Left ventricle myocardium inferior (tissue), 1 donor: ENCODE data around the gene ESYT1. TPM values are rescaled to one million over a fixed set of nuclear protein-coding genes. Genes with fewer than 3 reads are reported as not detected.

Experiments used
- DNase-seq: peaks from one replicate; pipeline ENCODE4 v3.0.0-alpha.2; 2020
- H3K27ac ChIP-seq: fragments of 200-600 bp; replicated peaks from 2 replicates; pipeline ENCODE4 v1.8.0; 2021
- H3K27me3 ChIP-seq: fragments of 200-600 bp; 2 replicates; pipeline ENCODE4 v1.8.0; 2021; ENCODE audit warnings: low read depth
- H3K36me3 ChIP-seq: fragments of 200-600 bp; 2 replicates; pipeline ENCODE4 v1.8.0; 2021
- H3K4me1 ChIP-seq: fragments of 200-600 bp; 2 replicates; pipeline ENCODE4 v1.8.0; 2021
- H3K4me3 ChIP-seq: fragments of 200-600 bp; 2 replicates; pipeline ENCODE4 v1.8.0; 2021; ENCODE audit warnings: mild to moderate bottlenecking, moderate library complexity
- H3K9me3 ChIP-seq: fragments of 200-600 bp; replicated peaks from 2 replicates; pipeline ENCODE4 v1.8.0; 2021
- CTCF ChIP-seq: fragments of 200-600 bp; IDR thresholded peaks from 2 replicates; pipeline ENCODE4 v1.8.0; 2021; ENCODE audit warnings: antibody characterized with exemption, mild to moderate bottlenecking, borderline replicate concordance
- intact Hi-C: fragments of 100-400 bp; cut with micrococcal nuclease; formaldehyde crosslinking; loops from one replicate; pipeline ENCODE4 v1.11.0; 2022
- total RNA-seq: library from RNA; stranded (reverse); fragmentation: NEBNext Ultra II Directional; extraction: Animal tissue kit (Norgen Biotek cat#: 25700); gene quantifications from one replicate; pipeline ENCODE4 v1.2.1, GENCODE V29; 2021
- donor health status: DM: no; HTN: yes; CAD: no; lungs with severe emphysema.

The ESYT1 gene
- total RNA-seq, 1 donor from 2014 or later, result 23.2 TPM

- no peaks in the 10 kb centered on the region for H3K9me3 ChIP-seq
- peak; percentile 87 for DNase-seq
- peaks cover 36% of the 10 kb centered on the region for H3K4me1 ChIP-seq
- peak within 1 kb of the TSS; percentile 87 for H3K27ac ChIP-seq
- H3K4me3 ChIP-seq, result peak within 1 kb of the TSS; percentile 94
- peak; percentile 77 for TF ChIP-seq CTCF
- intact Hi-C loops, result no loop called here
- H3K27me3 ChIP-seq, result no peaks in the 10 kb centered on the region
- H3K36me3 ChIP-seq, result peaks cover 27% of the 10 kb centered on the region
These were observed 61.2 kb downstream of the ESYT1 start, which contains the start of gene SMARCC2 for GRCh38 chr12:56189099-56189917. Gene SMARCC2 (minus strand): TSS chr12:56189483. CDS start chr12:56189461, 22 bp downstream.

GRCh38 chr12:56189918-56190694 lies 62.0 kb downstream of the ESYT1 start:
- peak overlapping the region; percentile 87 for H3K27ac ChIP-seq
- H3K9me3 ChIP-seq, result no peaks in the 10 kb centered on the region
- H3K4me3 ChIP-seq, result peak overlapping the region; percentile 94
- H3K27me3 ChIP-seq, result no peaks in the 10 kb centered on the region
- TF ChIP-seq CTCF, result no peak
- DNase-seq, result peak; percentile 72
- peaks cover 36% of the 10 kb centered on the region for H3K4me1 ChIP-seq
- intact Hi-C loops, result loop anchor here (5.0 kb wide), 1 partner anchor 73 kb away; the partner anchor contains the start of genes RPL41 and ZC3H10
- peaks cover 19% of the 10 kb centered on the region for H3K36me3 ChIP-seq

- peak overlapping the region; percentile 87 for H3K27ac ChIP-seq
These were observed 62.7 kb downstream of the ESYT1 start for GRCh38 chr12:56190695-56191155.

GRCh38 chr12:56192582-56192981 lies 64.5 kb downstream of the ESYT1 start:
- no peak for DNase-seq
- no peaks in the 10 kb centered on the region for H3K27me3 ChIP-seq
- H3K36me3 ChIP-seq, result no peaks in the 10 kb centered on the region
- no peak overlapping the region for H3K27ac ChIP-seq
- TF ChIP-seq CTCF, result no peak
- peaks cover 38% of the 10 kb centered on the region for H3K4me1 ChIP-seq
- no peak overlapping the region for H3K4me3 ChIP-seq
- no peaks in the 10 kb centered on the region for H3K9me3 ChIP-seq
- intact Hi-C loops, result loop anchor here (5.0 kb wide), 1 partner anchor 75 kb away; the partner anchor contains the start of genes RPL41 and ZC3H10

More at GRCh38 chr12:56190695-56191155, 62.7 kb downstream of the ESYT1 start:
- peaks cover 13% of the 10 kb centered on the region for H3K36me3 ChIP-seq
- H3K9me3 ChIP-seq, result no peaks in the 10 kb centered on the region
- no peak for DNase-seq
- peak overlapping the region; percentile 94 for H3K4me3 ChIP-seq
- no peak for TF ChIP-seq CTCF
- peaks cover 36% of the 10 kb centered on the region for H3K4me1 ChIP-seq
- no peaks in the 10 kb centered on the region for H3K27me3 ChIP-seq
- intact Hi-C loops, result loop anchor here (5.0 kb wide), 1 partner anchor 73 kb away; the partner anchor contains the start of genes RPL41 and ZC3H10

- peak; percentile 87 for TF ChIP-seq CTCF
- intact Hi-C loops, result loop anchor here (5.0 kb wide), 1 partner anchor 76 kb away; the partner anchor contains the start of genes RPL41 and ZC3H10
- no peak overlapping the region for H3K4me3 ChIP-seq
- no peak for DNase-seq
- no peaks in the 10 kb centered on the region for H3K9me3 ChIP-seq
- no peaks in the 10 kb centered on the region for H3K36me3 ChIP-seq
- no peaks in the 10 kb centered on the region for H3K27me3 ChIP-seq
- H3K4me1 ChIP-seq, result peaks cover 33% of the 10 kb centered on the region
- H3K27ac ChIP-seq, result no peak overlapping the region
These were observed 65.0 kb downstream of the ESYT1 start for GRCh38 chr12:56193025-56193578.
